Measurements from ENCODE around the gene GTPBP6.
"Not testable (repeated sequence)": the region's sequence is repeated elsewhere in the genome, so short reads cannot be mapped to it uniquely, and the experiment has no call there.

GTPBP6 gene

GRCh38 chrX:331151-331824, 12.7 kb upstream of the GTPBP6 start:
- Histone ChIP-seq H4K8ac (ENCODE audit: low read depth, low read length) (no peak overlapping the region), H4K5ac (ENCODE audit: low read length) (no peak overlapping the region), H3K56ac (ENCODE audit: low read length) (peak overlapping the region; percentile 70), H3K79me2 (ENCODE audit: control insufficient read depth, insufficient read depth, low read length) (no peaks in the 10 kb centered on the region), H2AK5ac (ENCODE audit: low read length) (no peak overlapping the region), H3K9ac (ENCODE audit: low read length) (peak overlapping the region; percentile 48), H3K4ac (ENCODE audit: low read depth, low read length) (no peak overlapping the region), H3K27me3 (ENCODE audit: insufficient read depth, low read length, poor library complexity) (no peaks in the 10 kb centered on the region), H3K4me2 (ENCODE audit: low read length) (peak overlapping the region; percentile 20), H2BK15ac (replicated peaks; ENCODE audit: low read depth) (no peak overlapping the region), H3K4me1 (ENCODE audit: control insufficient read depth, low read depth, low read length) (no peaks in the 10 kb centered on the region), H2BK120ac (ENCODE audit: low read depth, low read length) (no peak overlapping the region), H3K27ac (ENCODE audit: low read depth, low read length) (no peak overlapping the region), H3K23ac (ENCODE audit: low read length) (no peak overlapping the region), H3K79me1 (ENCODE audit: low read length) (no peaks in the 10 kb centered on the region), H2BK5ac (ENCODE audit: low read length) (no peak overlapping the region), H3K36me3 (ENCODE audit: control insufficient read depth, insufficient read depth, low read length) (peaks cover 1% of the 10 kb centered on the region), H3K4me3 (ENCODE audit: low read length) (no peak overlapping the region), H3K18ac (ENCODE audit: low read length) (no peak overlapping the region)
- WGBS (ENCODE audit: extremely low coverage, insufficient coverage, low lambda C conversion rate) = no CpG with 5 or more reads among the region's 51 CpGs
- no peak for DNase-seq

- DNase-seq = no peak
- Histone ChIP-seq H2AK5ac (ENCODE audit: low read length) (no peak overlapping the region), H3K4ac (ENCODE audit: low read depth, low read length) (no peak overlapping the region), H3K18ac (ENCODE audit: low read length) (no peak overlapping the region), H3K56ac (ENCODE audit: low read length) (peak overlapping the region; percentile 70), H2BK15ac (replicated peaks; ENCODE audit: low read depth) (no peak overlapping the region), H3K36me3 (ENCODE audit: control insufficient read depth, insufficient read depth, low read length) (no peaks in the 10 kb centered on the region), H2BK120ac (ENCODE audit: low read depth, low read length) (no peak overlapping the region), H3K27ac (ENCODE audit: low read depth, low read length) (no peak overlapping the region), H2BK5ac (ENCODE audit: low read length) (no peak overlapping the region), H4K8ac (ENCODE audit: low read depth, low read length) (no peak overlapping the region), H3K23ac (ENCODE audit: low read length) (no peak overlapping the region), H3K27me3 (ENCODE audit: insufficient read depth, low read length, poor library complexity) (no peaks in the 10 kb centered on the region), H3K4me3 (ENCODE audit: low read length) (no peak overlapping the region), H3K4me2 (ENCODE audit: low read length) (no peak overlapping the region), H3K79me1 (ENCODE audit: low read length) (no peaks in the 10 kb centered on the region), H3K4me1 (ENCODE audit: control insufficient read depth, low read depth, low read length) (no peaks in the 10 kb centered on the region), H4K5ac (ENCODE audit: low read length) (no peak overlapping the region), H3K9ac (ENCODE audit: low read length) (no peak overlapping the region), H3K79me2 (ENCODE audit: control insufficient read depth, insufficient read depth, low read length) (no peaks in the 10 kb centered on the region)
- no CpG with 5 or more reads among the region's 28 CpGs for WGBS (ENCODE audit: extremely low coverage, insufficient coverage, low lambda C conversion rate)
Measured at GRCh38 chrX:330726-331150, 12.1 kb upstream of the GTPBP6 start.

GRCh38 chrX:330141-330725, 11.6 kb upstream of the GTPBP6 start:
- H2BK120ac ChIP-seq (ENCODE audit: low read depth, low read length); H4K5ac ChIP-seq (ENCODE audit: low read length); DNase-seq; H3K9ac ChIP-seq (ENCODE audit: low read length); H3K79me2 ChIP-seq (ENCODE audit: control insufficient read depth, insufficient read depth, low read length); H3K79me1 ChIP-seq (ENCODE audit: low read length); H3K4me3 ChIP-seq (ENCODE audit: low read length); H4K8ac ChIP-seq (ENCODE audit: low read depth, low read length); H2BK15ac ChIP-seq (replicated peaks; ENCODE audit: low read depth); H3K36me3 ChIP-seq (ENCODE audit: control insufficient read depth, insufficient read depth, low read length); H3K27ac ChIP-seq (ENCODE audit: low read depth, low read length); H3K18ac ChIP-seq (ENCODE audit: low read length); H2AK5ac ChIP-seq (ENCODE audit: low read length); H3K4ac ChIP-seq (ENCODE audit: low read depth, low read length); H3K27me3 ChIP-seq (ENCODE audit: insufficient read depth, low read length, poor library complexity); H3K23ac ChIP-seq (ENCODE audit: low read length); H3K4me2 ChIP-seq (ENCODE audit: low read length); H3K4me1 ChIP-seq (ENCODE audit: control insufficient read depth, low read depth, low read length); H3K56ac ChIP-seq (ENCODE audit: low read length); H2BK5ac ChIP-seq (ENCODE audit: low read length): not testable (repeated sequence)
- no CpG with 5 or more reads among the region's 29 CpGs for WGBS (ENCODE audit: extremely low coverage, insufficient coverage, low lambda C conversion rate)

GRCh38 chrX:329291-329910, 10.8 kb upstream of the GTPBP6 start:
- no CpG with 5 or more reads among the region's 23 CpGs for WGBS (ENCODE audit: extremely low coverage, insufficient coverage, low lambda C conversion rate)

GRCh38 chrX:327660-328126, 9.1 kb upstream of the GTPBP6 start:
- DNase-seq = no peak
- Histone ChIP-seq H3K79me2 (ENCODE audit: control insufficient read depth, insufficient read depth, low read length) (no peaks in the 10 kb centered on the region), H3K4me3 (ENCODE audit: low read length) (no peak overlapping the region), H3K4me2 (ENCODE audit: low read length) (no peak overlapping the region), H4K8ac (ENCODE audit: low read depth, low read length) (no peak overlapping the region), H3K9ac (ENCODE audit: low read length) (no peak overlapping the region), H3K36me3 (ENCODE audit: control insufficient read depth, insufficient read depth, low read length) (no peaks in the 10 kb centered on the region), H3K56ac (ENCODE audit: low read length) (no peak overlapping the region), H3K18ac (ENCODE audit: low read length) (no peak overlapping the region), H3K27me3 (ENCODE audit: insufficient read depth, low read length, poor library complexity) (no peaks in the 10 kb centered on the region), H4K5ac (ENCODE audit: low read length) (no peak overlapping the region), H3K4ac (ENCODE audit: low read depth, low read length) (no peak overlapping the region), H3K4me1 (ENCODE audit: control insufficient read depth, low read depth, low read length) (no peaks in the 10 kb centered on the region), H3K79me1 (ENCODE audit: low read length) (no peaks in the 10 kb centered on the region), H2AK5ac (ENCODE audit: low read length) (no peak overlapping the region), H2BK120ac (ENCODE audit: low read depth, low read length) (no peak overlapping the region), H2BK5ac (ENCODE audit: low read length) (no peak overlapping the region), H2BK15ac (replicated peaks; ENCODE audit: low read depth) (no peak overlapping the region), H3K27ac (ENCODE audit: low read depth, low read length) (no peak overlapping the region), H3K23ac (ENCODE audit: low read length) (no peak overlapping the region)
- WGBS (ENCODE audit: extremely low coverage, insufficient coverage, low lambda C conversion rate) = no CpG with 5 or more reads among the region's 33 CpGs

More at GRCh38 chrX:329291-329910, 10.8 kb upstream of the GTPBP6 start:
- Histone ChIP-seq H3K79me1 (ENCODE audit: low read length) (no peaks in the 10 kb centered on the region), H2BK120ac (ENCODE audit: low read depth, low read length) (no peak overlapping the region), H2AK5ac (ENCODE audit: low read length) (no peak overlapping the region), H3K27me3 (ENCODE audit: insufficient read depth, low read length, poor library complexity) (no peaks in the 10 kb centered on the region), H3K4me1 (ENCODE audit: control insufficient read depth, low read depth, low read length) (no peaks in the 10 kb centered on the region), H3K56ac (ENCODE audit: low read length) (no peak overlapping the region), H2BK5ac (ENCODE audit: low read length) (no peak overlapping the region), H3K4ac (ENCODE audit: low read depth, low read length) (no peak overlapping the region), H3K27ac (ENCODE audit: low read depth, low read length) (no peak overlapping the region), H3K4me3 (ENCODE audit: low read length) (no peak overlapping the region), H4K5ac (ENCODE audit: low read length) (no peak overlapping the region), H3K4me2 (ENCODE audit: low read length) (no peak overlapping the region), H3K79me2 (ENCODE audit: control insufficient read depth, insufficient read depth, low read length) (no peaks in the 10 kb centered on the region), H3K18ac (ENCODE audit: low read length) (no peak overlapping the region), H3K36me3 (ENCODE audit: control insufficient read depth, insufficient read depth, low read length) (no peaks in the 10 kb centered on the region), H3K23ac (ENCODE audit: low read length) (no peak overlapping the region), H3K9ac (ENCODE audit: low read length) (no peak overlapping the region), H2BK15ac (replicated peaks; ENCODE audit: low read depth) (no peak overlapping the region), H4K8ac (ENCODE audit: low read depth, low read length) (no peak overlapping the region)
- no peak for DNase-seq
